Mesangial cell (primary cell): ENCODE results near the gene MYL12B. TPM values are rescaled to one million over a fixed set of nuclear protein-coding genes. Genes with fewer than 3 reads are reported as not detected.

Source experiments
- total RNA-seq: library from RNA; depleted of rRNA; stranded (reverse); fragments of >200 nt; gene quantifications from 2 replicates; pipeline ENCODE4 v1.2.3, GENCODE V29; 2015

MYL12B gene
- total RNA-seq, result 366 and 426 TPM in 2 replicates

GRCh38 chr18:3261373-3262233 lies at the start of gene MYL12B:
Gene MYL12B (plus strand): TSS chr18:3262133. CDS start chr18:3272899, 10,766 bp downstream.

GRCh38 chr18:3219631-3220335 lies 42.1 kb upstream of the MYL12B start, which contains the start of gene MYOM1:
Gene MYOM1 (minus strand): TSS chr18:3219968. CDS start chr18:3215223, 4,745 bp downstream.

GRCh38 chr18:3247240-3248061 lies 14.5 kb upstream of the MYL12B start, which contains the start of gene MYL12A:
Gene MYL12A (plus strand): TSS chr18:3247801. CDS start chr18:3253248, 5,447 bp downstream.

Other genes starting within 250 kb of the MYL12B start
- gene LPIN2, start 249.0 kb upstream of the MYL12B start, total RNA-seq, result 18.6 and 29.3 TPM in 2 replicates
- under 0.01 and 0.13 TPM in 2 replicates for gene MYOM1, start 42.2 kb upstream of the MYL12B start, total RNA-seq
- 571 and 668 TPM in 2 replicates for gene MYL12A, start 14.3 kb upstream of the MYL12B start, total RNA-seq
- 190 and 210 TPM in 2 replicates for gene TGIF1, start 188.0 kb downstream of the MYL12B start, total RNA-seq